Dermis blood vessel endothelial cell (primary cell): ENCODE data around the gene SVOPL. TPM values are rescaled to one million over a fixed set of nuclear protein-coding genes. Genes with fewer than 3 reads are reported as not detected.
"Not testable (repeated sequence)": the region's sequence is repeated elsewhere in the genome, so short reads cannot be mapped to it uniquely, and the experiment has no call there.

Experiments
- DNase-seq: peaks from one replicate; pipeline ENCODE4 v3.0.0; 2010
- total RNA-seq: library from RNA; depleted of rRNA; stranded (reverse); fragments of >200 nt; gene quantifications from 2 replicates; pipeline ENCODE4 v1.2.3, GENCODE V29; 2014

Gene SVOPL, protein sequence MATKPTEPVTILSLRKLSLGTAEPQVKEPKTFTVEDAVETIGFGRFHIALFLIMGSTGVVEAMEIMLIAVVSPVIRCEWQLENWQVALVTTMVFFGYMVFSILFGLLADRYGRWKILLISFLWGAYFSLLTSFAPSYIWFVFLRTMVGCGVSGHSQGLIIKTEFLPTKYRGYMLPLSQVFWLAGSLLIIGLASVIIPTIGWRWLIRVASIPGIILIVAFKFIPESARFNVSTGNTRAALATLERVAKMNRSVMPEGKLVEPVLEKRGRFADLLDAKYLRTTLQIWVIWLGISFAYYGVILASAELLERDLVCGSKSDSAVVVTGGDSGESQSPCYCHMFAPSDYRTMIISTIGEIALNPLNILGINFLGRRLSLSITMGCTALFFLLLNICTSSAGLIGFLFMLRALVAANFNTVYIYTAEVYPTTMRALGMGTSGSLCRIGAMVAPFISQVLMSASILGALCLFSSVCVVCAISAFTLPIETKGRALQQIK
- total RNA-seq = not detected in 2 replicates

DNA sequence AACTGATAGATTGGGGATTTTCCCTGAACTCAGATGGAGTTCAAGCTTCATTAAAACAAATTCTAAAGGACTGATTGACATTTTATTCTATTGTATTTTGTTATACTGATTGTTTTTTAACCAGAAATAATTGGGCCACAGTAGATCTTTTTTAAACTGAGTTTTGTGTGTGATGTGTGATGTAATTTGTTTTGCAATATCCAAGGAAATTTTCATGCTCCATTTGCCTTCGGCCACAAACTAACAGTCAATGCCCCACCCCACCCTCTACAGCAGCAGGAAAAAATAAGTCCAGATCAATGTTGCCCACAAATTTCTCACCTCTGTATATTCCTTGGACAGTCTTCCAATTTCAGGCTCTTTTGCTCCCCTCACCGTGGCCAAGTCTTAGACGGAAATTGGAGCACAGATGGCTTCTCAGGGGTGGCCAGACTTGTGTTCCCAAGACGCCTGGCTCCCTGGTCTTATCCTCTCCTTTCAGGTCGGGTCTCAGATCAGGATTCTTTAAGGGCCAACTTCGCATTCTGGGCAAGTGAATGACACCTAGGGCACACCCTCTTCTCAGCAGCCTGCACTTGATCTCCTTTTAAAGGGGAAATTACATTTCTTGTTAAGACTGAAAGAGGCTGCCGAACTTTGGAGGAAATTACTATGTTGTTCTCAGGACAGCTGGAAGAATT, at the start of gene SVOPL:
Gene SVOPL (minus strand): TSS at position 506 of the 680 bp plus-strand sequence. CDS start 22,317 bp downstream, outside the sequence.
- DNase-seq = no peak

DNA sequence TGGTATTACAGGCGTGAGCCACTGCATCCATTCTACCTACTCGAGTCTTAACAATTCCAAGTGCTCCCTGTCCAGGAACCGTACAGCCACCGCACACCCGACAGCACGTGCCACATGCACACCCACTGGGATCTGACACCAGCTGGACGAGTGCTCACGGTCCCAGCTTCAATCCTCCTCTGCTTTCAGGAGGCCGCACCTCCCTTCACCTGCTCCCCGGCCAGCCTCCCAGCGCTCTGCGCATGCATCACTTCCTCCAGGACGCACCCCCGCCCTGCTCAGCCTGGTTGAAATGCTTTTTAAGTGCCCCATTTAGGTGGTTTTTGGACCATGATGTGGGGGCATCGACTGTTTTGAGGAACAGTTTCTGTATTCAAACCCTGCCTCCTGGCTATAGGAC, 49.3 kb upstream of the SVOPL start:
- no peak for DNase-seq

DNA sequence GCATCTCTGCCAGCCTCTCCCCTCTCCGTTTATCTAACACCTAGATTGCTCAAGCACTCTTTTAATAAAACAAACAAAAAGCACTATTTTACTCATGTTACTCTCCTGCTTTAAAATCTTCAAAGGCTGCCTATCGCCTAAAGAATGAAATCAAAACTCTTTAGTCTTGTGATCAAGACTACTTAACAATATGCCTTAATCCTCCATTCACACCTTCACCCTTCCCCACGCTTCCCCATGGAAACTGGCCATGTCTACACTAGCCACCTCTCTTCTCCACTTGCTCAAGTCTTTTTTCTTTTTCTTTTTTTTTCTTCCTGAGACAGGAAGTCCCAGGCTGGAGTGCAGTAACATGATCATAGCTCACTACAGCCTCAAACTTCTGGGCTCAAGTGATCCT, 48.8 kb upstream of the SVOPL start:
- no peak for DNase-seq

DNA sequence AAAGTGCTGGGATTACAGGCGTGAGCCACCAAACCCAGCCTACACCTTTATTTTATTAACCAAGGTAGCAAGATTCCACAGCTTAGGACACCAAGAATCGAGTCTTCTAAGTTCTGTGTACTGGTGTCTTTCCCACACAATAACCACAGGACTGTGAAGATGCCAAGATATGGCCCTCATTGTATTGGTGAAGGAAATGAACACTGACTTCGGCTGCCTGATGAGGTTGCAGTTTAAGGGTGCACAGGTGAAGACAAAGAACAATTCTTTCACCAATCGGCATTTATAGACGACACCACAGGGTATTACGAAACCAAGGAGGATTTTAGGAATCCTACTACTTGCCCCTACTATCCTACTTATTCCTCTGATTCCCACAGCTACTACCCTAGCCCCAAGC, 47.5 kb upstream of the SVOPL start:
- no peak for DNase-seq

DNA sequence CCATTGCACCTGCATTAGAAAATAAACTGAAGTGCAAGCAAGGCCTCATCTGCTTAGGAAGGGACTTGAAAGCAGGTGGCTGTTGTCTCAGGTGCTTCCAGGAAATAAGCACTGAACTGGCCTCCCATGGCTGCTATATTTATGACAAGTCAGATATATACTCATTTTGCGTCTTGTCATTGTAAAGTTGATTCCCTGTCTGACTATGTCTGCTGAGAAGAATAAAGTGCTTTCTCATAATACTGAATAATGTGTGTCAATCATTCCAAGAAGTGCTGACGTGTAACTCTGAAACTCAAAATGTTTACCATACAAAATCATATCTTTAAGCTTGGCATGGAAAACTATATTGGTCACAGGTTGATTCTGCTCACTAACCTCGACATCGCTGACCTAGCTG, 44.9 kb upstream of the SVOPL start:
- no peak for DNase-seq

DNA sequence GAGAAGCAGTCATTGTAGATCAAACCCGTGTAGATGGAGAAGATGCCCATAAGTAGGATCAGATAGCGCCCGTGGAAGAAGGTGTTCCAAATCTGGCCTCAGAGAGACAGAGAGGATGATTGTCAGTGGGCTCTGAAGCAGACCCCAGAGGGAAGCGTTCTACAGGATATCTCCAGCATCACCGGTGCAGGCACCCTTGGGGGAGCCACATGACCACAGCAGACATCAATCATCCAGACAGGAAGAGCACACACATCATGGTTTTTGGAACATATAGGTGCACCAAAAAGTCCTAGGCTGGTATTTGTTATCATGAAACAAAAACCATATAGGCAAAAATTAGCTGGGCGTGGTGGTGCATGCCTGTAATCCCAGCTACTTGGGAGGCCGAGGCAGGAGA, 44.0 kb upstream of the SVOPL start:
- DNase-seq = no peak

DNA sequence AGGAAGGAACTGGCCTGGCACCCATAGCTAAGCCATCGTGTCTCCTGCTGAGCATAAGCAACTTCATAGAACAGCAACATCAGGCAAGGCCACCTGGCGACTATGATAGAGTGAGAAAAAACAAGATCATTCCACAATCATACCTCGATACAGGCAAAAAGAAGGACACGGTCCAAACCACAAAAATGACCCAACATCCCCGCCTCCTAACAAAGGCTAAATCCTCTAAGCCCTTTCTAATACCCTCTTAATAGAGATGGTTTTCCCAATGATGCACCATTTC, 40.2 kb upstream of the SVOPL start:
- no peak for DNase-seq

DNA sequence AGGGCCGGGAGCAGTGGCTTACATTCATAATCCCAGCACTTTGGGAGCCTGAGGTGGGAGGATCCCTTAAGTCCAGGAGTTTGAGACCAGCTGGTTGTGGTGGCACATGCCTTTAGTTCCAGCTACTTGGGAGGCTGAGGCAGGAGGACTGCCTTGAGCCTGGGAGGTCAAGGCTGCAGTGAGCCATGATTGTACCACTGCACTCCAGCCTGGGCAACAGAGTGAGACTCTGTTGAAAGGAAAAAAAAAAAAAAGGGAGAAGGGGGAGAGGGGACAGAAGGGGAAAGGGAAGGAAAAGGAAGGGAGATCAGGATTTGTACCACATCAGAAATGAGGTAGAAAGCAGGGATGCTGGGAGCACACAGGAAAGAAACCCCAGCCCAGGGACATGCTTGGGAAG, 38.7 kb upstream of the SVOPL start:
- DNase-seq = no peak

DNA sequence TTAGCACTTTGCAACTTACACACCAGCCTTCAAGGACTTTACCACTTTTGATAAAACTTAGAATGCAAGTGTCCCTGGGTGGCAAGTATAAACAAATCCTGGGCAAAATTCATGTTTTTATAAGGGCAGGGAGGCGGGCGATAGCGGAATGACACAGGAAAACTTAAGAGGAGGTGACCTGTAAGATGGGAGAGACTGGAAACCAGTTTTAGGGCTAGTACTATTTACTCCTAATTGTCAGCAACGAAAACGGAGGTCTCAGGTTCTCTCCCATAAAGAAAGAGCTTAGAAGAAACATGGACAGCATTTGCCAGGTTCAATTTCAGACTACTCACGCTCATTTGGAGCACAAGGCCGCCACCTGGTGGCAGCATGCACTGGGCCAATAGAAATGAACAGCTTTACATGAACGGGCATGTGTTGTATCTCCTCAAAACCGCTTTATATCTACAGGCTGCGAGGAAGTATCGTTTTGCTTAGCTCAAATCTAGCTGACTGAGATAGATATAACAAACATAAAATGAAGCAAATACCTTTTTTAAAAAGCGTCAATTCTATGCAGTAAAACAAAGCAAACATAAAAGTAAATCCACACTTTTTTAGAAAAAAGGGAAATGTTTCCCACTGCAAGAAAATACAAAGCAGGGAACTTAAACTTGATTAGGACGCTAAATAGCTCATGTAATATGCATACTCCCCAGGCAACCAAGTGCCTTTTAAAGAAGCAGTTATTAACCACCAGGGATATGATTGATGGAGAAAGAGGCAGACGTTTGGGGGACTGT, 37.6 kb upstream of the SVOPL start:
- DNase-seq = peak; percentile 92

DNA sequence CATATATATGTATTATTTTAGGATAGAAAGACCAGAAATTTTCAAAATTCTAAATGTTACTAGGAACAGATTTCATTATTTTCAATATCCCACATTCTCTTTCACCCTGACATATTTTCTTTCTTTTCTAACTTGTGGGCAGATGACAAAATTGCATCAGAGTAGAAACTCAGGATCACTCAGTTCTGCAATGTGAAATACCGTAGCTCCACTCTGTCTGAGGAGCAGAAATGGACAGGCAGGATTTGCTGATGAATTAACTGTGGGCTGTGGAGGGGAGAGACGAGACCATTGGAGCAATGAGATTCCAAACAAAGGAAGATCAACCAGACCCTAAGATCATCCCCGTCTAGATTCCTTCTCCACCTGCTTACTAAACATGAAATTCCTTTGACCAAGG, 37.0 kb upstream of the SVOPL start:
- DNase-seq = no peak

DNA sequence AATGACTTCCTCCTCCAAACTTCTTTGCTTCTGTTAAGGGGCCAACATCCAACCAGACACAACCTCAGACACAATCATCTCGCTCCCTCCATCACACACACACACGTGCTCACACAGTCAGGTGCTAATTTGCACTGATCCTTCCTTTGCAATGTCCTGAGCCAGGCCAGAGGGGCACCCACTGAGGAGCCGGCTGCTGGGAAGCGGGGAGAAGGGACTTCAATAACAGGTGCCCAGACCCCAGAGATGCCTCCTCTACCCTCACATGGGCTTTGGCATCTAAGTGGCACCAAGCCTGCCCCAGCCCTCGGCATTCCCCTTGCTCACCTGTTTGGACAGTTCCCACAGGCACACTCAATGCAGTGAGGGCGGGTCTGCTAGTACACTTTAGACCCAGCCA, 34.2 kb upstream of the SVOPL start:
- no peak for DNase-seq

DNA sequence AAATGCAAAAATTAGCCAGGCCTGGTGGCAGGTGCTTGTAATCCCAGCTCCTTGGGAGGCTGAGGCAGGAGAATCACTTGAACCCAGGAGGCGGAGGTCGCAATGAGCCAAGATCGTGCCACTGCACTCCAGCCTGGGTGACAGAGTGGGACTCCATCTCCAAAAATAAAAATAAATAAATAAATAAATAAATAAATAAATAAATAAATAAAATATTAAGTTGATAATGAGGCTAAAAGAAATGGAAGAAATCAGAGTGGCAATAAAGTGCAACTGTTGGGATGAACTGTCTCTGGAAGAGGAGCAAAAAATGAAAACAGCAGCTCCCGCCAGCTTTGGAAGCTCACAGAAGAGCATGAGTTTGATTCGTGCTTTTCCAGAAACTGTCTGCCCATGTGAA, 30.6 kb upstream of the SVOPL start:
- DNase-seq = not testable (repeated sequence)

DNA sequence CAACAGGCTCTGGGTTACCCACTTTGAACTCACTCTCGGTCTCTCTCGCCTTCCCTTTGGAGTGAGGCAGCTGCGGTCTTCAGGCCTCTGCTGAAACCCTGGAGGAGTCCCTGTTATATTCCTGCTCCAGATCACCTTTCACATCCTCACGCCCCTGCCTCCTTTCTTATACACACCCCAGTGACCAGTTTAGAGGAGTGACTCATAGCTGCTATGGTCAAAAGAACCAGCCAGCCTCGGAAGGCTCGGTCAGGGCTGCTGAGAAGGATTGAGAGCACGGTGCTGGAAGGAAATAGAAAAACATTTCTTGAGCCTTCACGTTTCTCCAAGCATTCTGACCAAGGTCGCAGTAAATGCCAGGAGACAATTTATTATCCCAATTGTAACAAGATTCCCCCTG, 28.3 kb upstream of the SVOPL start:
- DNase-seq = no peak

DNA sequence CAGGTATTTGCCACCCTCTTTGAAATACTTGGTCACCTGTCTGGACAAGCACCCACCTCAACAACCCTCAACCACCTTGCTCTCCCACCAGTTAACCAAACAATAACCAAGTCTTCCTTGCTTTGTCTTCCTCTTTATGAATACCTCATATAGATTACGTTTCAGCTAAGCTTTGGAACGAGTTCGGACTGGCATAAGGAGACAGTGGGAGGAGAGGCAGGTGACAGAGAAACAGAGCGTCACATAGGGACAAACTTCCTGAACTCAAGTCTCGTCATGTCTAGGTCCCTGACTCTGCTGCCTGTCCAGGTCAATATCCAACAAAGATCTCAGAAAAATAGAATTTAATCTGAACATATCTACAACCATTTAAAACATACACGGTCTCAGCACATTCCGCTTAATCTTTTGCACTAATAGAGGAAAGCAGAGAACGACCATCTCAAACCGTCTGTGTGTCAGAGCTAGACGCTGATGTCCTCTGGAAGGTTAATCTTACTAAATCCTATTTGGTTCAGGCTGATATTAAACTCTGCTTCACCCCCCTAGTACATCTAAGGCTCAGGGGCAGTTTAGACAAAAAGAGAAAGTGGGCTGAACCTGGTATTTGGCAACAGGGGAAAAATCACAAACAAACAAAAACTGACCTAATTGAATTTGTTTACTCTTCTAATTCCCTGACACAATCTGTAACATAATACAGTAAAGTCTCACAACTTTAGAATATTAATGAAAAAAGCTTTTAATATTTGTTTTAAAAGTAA, 26.4 kb upstream of the SVOPL start:
- no peak for DNase-seq

DNA sequence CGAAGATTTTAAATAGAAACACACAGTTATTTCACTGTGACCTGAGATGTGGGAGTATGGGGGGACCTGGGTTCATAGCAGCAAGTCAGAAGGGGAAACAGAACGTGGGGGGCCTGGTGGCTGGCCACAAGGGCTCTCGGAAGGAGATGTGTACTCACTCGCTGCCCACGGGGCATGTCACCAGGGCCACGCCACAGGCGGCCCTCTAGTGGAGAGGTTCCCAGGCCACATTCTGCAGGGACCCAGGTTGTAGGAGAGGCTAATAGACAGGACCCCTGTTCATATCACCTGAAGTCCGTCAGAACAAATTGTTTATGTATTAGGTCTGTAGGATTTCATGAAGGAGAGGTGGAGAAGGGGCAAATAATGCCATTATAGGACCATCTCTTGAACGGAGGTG, 25.1 kb upstream of the SVOPL start:
- DNase-seq = no peak

DNA sequence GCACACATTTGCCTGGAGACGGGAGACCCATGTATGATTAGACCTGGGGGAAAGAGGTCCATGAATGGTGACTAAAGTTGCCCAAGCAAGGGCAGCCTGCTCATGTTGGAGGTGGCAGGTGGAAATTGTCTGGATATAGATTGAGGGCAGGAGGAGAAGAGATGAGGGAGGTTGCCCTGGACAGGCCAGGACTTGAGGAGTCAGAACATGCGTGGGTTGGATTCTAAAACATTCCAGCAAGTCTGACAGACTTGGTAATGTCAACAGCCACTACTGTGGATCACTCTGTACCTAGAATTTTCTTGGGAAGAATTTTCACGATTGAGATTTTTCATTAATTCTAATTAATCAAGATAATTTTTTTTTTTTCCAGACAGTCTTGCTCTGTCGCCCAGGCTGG, 19.1 kb upstream of the SVOPL start:
- DNase-seq = no peak

DNA sequence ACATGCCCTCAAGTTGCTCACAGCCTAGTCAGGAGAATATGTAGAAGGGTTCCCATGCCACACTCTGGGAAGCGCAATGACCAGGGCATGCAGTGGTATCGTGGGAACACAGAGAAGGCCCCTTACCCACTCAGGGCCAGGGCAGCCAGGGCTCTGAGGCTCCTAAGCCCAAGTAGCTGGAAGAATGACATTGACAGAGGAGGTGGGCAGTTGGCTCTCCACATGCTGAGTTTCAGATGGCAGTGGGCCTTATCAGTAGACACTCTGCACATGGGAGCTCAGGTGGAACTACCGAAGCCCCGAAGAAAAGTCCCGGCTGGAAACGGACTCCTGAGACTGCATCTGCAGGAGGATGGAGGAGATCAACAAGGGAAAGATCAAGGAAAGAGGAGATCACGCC, 15.7 kb upstream of the SVOPL start:
- DNase-seq = no peak

DNA sequence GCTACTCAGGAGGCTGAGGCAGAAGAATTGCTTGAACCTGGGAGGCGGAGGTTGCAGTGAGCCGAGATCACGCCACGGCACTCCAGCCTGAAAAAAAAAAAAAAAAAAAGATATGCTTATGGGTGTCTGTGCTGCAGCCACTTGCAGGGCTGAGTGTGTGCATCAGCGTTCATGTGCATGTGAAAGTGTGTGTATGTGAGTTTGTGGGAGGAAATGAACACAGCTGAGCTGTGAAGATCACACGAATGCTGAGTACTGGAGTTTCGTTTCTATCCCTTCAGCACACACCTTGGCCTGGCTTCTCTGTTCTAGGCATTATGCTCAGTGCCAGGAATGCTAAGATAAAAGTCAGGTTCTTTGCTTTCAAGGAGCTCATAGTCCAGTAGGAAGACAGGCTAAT, 12.0 kb upstream of the SVOPL start:
- no peak for DNase-seq

DNA sequence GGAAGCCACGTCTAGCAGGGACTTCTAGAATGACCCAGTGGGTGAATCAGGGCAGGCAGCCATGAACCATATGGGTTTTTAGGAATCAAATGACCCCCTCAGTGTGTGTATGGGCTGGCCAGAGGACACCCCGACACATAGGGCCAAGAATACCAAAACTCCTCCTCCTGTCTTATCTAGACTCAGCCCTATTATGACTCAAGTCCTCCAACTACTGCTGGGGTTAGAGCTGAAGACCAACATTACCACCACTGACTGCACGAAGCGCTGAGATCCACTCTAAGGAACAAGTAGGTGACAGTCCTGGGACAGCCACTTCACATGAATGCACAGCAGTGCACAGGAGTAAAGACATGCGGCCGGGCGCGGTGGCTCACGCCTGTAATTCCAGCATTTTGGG, 11.5 kb upstream of the SVOPL start:
- DNase-seq = no peak

DNA sequence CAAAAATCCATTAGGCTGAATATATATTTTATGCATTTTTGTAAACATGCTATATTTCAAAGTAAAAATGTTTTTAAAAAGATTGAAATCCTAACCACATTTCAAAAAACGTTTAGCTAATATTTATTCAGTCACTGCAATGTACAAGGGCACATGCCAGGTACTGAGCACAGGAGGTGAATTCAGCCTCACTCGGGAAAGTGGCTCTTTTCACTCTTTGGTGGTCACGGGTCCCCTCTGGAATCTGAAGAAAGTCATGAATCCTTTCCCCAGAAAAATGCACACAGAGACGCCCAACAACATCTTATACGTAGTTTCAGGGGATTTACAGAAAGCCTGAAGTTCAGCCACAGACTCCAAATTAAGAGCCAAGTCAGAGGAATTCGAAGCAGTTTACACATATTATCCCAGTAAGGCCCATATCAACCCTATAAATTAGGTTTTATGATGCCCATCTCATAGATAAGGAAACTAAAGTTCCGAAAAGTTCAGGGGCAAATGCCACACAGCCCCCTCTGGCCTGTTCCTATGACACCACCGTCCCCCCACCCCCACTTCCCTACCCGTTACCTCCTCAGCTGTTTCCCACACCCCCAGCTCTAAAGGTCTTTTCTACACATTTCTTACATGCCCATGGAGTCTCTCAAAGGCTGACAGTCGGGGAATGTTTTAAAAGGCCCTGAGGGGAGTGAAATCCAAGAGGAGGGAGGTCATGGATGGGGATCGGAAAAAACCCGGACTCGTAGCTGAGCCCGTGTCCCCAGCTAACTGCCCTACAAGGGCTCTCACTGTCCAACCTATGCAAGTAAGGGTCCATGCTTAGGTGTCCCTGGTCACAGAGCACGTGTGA, 9.6 kb upstream of the SVOPL start:
- DNase-seq = no peak

DNA sequence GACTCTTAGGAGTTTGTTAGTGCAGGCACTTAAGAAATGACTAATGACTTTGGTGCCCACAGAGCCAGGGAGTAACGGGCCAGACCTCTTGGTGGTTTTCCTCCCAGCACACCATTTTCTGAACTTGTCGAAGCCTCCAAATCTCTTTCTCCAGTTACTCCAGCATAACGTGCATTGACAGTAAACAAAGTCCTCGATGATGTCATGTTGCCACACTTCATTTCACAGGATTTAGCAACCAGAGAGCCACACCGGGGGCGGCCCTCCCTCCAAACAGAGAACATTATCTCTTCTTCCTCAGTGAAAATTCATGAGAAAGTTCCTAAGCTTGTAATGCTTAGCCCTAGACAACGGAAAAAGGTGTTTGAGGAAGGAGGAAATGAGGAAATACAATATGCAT, 4.0 kb upstream of the SVOPL start:
- DNase-seq = no peak

DNA sequence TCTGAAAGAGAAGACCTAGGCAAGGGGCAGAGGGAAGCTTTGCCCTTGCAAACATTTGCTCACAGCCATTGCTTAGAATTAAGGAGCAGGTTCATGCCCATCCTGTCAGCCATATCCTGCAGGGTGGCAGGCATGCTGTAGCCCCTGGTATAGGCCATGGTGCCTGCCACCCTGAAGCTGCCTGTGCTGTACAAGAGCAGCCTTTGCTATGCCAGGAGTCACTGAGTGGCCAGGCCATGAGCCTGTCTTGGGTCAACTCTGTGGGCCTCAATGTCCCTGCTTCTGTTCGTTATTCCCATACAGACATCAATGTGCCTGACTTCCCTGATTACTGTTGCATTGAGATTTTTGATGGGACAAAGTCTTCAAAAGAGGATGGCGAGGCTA, 368 bp upstream of the SVOPL start:
- no peak for DNase-seq
